Nephron progenitor cell (in vitro differentiated cells): ENCODE data around the gene TSPEAR.

Source experiments
- DNase-seq: peaks from one replicate; pipeline ENCODE4 v3.0.0; 2021
- H3K27ac Mint-ChIP-seq: 2 replicates; pipeline ENCODE4 v1.8.0; 2021; ENCODE audit warnings: mild to moderate bottlenecking, moderate library complexity, mixed read lengths
- H3K27me3 Mint-ChIP-seq: 2 replicates; pipeline ENCODE4 v1.8.0; 2021; ENCODE audit warnings: mild to moderate bottlenecking, low read depth, mixed read lengths; ENCODE audit not compliant: poor library complexity
- H3K36me3 Mint-ChIP-seq: 2 replicates; pipeline ENCODE4 v1.8.0; 2021; ENCODE audit warnings: low read depth, mixed read lengths
- H3K4me1 Mint-ChIP-seq: 2 replicates; pipeline ENCODE4 v1.8.0; 2021; ENCODE audit warnings: mixed read lengths
- H3K4me3 Mint-ChIP-seq: 2 replicates; pipeline ENCODE4 v1.8.0; 2021; ENCODE audit warnings: mild to moderate bottlenecking, moderate library complexity, mixed read lengths
- H3K9me3 Mint-ChIP-seq: 2 replicates; pipeline ENCODE4 v1.8.0; 2021; ENCODE audit warnings: mild to moderate bottlenecking, moderate library complexity, mixed read lengths
- CTCF ChIP-seq: fragments of 200-600 bp; sonication (generic); IDR thresholded peaks from 2 replicates; pipeline ENCODE4 v1.5.0; 2021; ENCODE audit warnings: antibody characterized with exemption

The TSPEAR gene

GRCh38 chr21:44714905-44715304, 3.5 kb upstream of the TSPEAR start:
- H3K27me3 Mint-ChIP-seq, result peaks cover 87% of the 10 kb centered on the region
- no peaks in the 10 kb centered on the region for H3K36me3 Mint-ChIP-seq
- DNase-seq, result no peak
- H3K27ac Mint-ChIP-seq, result no peak overlapping the region
- H3K4me3 Mint-ChIP-seq, result no peak overlapping the region
- H3K9me3 Mint-ChIP-seq, result no peaks in the 10 kb centered on the region
- no peak for TF ChIP-seq CTCF
- H3K4me1 Mint-ChIP-seq, result peaks cover 40% of the 10 kb centered on the region

DNA sequence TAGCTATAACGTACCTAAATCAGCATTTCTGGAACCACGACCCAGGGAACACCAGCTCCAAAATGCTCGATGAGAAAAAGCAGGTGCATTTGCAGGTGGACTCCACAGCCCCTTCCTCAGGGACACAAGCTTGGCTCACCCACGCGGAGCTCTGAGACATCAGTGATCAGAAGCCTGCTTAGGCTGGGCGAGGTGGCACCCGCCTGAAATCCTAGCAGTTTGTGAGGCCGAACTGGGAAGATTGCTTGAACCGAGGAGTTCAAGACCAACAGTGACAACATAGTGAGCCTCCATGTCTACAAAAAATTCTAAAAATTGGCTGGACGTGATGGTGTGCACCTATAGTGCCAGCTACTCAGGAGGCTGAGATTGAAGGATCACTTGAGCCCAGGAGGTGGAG, 2.5 kb upstream of the TSPEAR start:
- no peak for TF ChIP-seq CTCF
- Mint-ChIP-seq H3K4me1 (peaks cover 51% of the 10 kb centered on the region), H3K27me3 (peaks cover 93% of the 10 kb centered on the region), H3K9me3 (no peaks in the 10 kb centered on the region), H3K36me3 (no peaks in the 10 kb centered on the region), H3K4me3 (peak overlapping the region; percentile 5), H3K27ac (no peak overlapping the region)
- no peak for DNase-seq

DNA sequence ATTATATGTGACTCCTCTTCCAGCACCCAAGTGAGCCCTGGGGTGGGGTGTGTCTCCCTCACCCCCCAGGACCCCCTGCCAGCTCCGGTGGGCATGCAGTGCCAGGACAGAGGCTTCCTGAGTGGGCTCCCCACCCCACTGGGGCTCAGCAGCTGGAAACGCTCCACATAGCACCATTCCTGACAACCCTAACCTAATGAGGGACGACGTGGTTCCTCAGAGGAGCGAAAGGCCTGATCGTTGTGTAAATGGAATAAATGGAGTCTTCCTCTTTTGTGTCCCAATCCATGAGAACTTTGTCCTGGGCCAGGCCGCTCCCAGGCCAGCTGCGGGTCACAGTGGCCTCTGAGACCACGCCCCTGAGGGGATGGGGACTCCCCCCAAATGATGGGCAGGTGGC, 1.8 kb upstream of the TSPEAR start:
- no peak overlapping the region for H3K27ac Mint-ChIP-seq
- H3K36me3 Mint-ChIP-seq, result no peaks in the 10 kb centered on the region
- no peaks in the 10 kb centered on the region for H3K9me3 Mint-ChIP-seq
- peaks cover 95% of the 10 kb centered on the region for H3K27me3 Mint-ChIP-seq
- H3K4me3 Mint-ChIP-seq, result no peak overlapping the region
- H3K4me1 Mint-ChIP-seq, result peaks cover 58% of the 10 kb centered on the region
- TF ChIP-seq CTCF, result no peak
- no peak for DNase-seq

- DNase-seq, result no peak
- H3K27ac Mint-ChIP-seq, result no peak overlapping the region
Measured at GRCh38 chr21:44712203-44713028, 1.0 kb upstream of the TSPEAR start.

GRCh38 chr21:44710756-44711326, 531 bp downstream of the TSPEAR start:
- peaks cover 99% of the 10 kb centered on the region for H3K27me3 Mint-ChIP-seq
- H3K4me3 Mint-ChIP-seq, result peak overlapping the region; percentile 40
- peaks cover 7% of the 10 kb centered on the region for H3K9me3 Mint-ChIP-seq
- no peak overlapping the region for H3K27ac Mint-ChIP-seq
- no peaks in the 10 kb centered on the region for H3K36me3 Mint-ChIP-seq
- no peak for DNase-seq
- no peak for TF ChIP-seq CTCF
- peaks cover 66% of the 10 kb centered on the region for H3K4me1 Mint-ChIP-seq

More at GRCh38 chr21:44712203-44713028, 1.0 kb upstream of the TSPEAR start:
- H3K36me3 Mint-ChIP-seq, result no peaks in the 10 kb centered on the region
- H3K27me3 Mint-ChIP-seq, result peaks cover 98% of the 10 kb centered on the region
- no peak overlapping the region for H3K4me3 Mint-ChIP-seq
- TF ChIP-seq CTCF, result no peak
- H3K9me3 Mint-ChIP-seq, result no peaks in the 10 kb centered on the region
- H3K4me1 Mint-ChIP-seq, result peaks cover 65% of the 10 kb centered on the region

DNA sequence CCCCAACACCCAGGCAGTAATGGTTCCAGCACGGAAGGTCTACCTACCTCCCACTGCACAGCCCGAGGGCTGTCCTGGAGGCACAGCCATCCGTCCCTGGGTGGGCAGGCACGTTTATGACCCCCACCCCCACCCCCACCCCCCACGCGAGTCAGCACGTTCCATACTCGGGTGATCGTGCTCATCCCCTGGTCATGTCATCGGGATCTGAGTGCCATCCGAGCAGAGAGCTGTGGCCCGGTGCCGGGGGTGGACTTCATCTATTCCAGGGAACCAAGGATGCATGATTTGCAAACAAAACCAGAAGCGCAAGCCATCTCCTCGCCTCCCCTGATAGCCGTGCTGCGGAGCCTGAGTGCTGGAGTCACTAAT, 1.1 kb downstream of the TSPEAR start:
- H3K27ac Mint-ChIP-seq, result no peak overlapping the region

More for the DNA sequence above, 1.1 kb downstream of the TSPEAR start:
- no peak for DNase-seq
- no peaks in the 10 kb centered on the region for H3K36me3 Mint-ChIP-seq
- H3K4me1 Mint-ChIP-seq, result peaks cover 63% of the 10 kb centered on the region
- H3K27me3 Mint-ChIP-seq, result peaks cover 100% of the 10 kb centered on the region
- H3K4me3 Mint-ChIP-seq, result no peak overlapping the region
- peaks cover 12% of the 10 kb centered on the region for H3K9me3 Mint-ChIP-seq
- no peak for TF ChIP-seq CTCF
